Measurements from ENCODE around the gene STAT5B.

The STAT5B gene

DNA sequence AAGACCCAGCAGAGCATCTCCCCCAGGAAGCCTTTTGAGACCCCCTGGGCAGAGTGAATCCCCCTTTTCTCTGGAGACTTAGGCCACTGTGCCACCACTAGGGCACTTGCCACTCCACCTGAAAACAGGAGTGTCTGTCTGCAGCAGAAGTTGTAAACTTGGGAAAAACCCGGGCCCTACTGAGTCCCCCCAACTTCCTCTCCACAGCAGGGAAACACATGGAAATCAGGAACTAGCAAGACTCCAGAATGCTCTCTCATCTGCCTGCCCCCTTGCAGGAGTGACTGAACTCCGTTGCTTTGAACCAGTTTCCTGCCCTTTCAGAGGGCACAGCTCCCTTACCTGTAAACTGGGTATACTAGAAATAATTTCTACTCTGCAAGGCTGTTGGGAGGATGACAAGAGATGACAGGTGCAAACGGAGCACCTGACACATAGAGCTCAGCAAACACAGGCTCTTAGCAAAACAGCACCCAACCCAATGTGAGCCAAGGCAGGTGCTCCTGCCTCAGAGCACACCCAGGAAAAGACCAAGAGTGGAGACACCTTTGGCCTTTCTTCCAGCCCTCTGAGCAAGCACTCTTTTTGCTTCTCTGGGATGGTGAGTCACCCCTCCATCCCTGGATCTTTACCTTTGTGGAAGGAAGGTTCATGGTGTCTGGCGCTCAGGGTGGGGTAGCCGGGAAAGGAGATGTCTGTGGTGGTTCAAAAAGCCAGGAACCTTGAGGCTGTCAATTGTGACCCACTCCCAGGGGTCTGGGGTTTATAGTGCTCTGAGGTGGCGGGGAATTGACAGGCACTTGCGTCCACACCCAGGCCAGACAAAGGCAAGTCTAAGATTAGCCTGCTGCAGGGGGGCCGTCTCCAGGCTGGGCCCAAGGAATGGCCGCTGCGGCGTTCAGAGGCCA lies 91.2 kb downstream of the STAT5B start, which contains the start of gene HCRT:
Gene HCRT, minus strand, starts transcription at position 740 of the 908 bp plus-strand sequence. Its CDS starts 87 bp downstream, at position 653.
- Histone ChIP-seq H4K20me1 (ENCODE audit: insufficient read depth, low read length) (no peaks in the 10 kb centered on the region), H3K9me2 (replicated peaks; ENCODE audit: insufficient read depth, low read length) (no peaks in the 10 kb centered on the region), H3K9me3 (replicated peaks; ENCODE audit: insufficient read depth, low read length) (no peaks in the 10 kb centered on the region), H3K4me2 (ENCODE audit: low read depth, low read length) (peak within 1 kb of the TSS; percentile 51), H3K4me3 (ENCODE audit: low read length) (peak within 1 kb of the TSS; percentile 31; the same call in 1 of the 2 replicates), H3K27ac (ENCODE audit: low read length) (peak within 1 kb of the TSS; percentile 76; the same call in 1 of the 2 replicates), H3K9ac (ENCODE audit: low read length) (peak within 1 kb of the TSS; percentile 31; the same call in 1 of the 2 replicates), H2AFZ (ENCODE audit: low read length) (peak within 1 kb of the TSS; percentile 87), H3K36me3 (replicated peaks; ENCODE audit: insufficient read depth, low read length) (no peaks in the 10 kb centered on the region), H3K79me2 (ENCODE audit: low read length) (no peaks in the 10 kb centered on the region), H3K27me3 (replicated peaks; ENCODE audit: insufficient read depth, low read length) (no peaks in the 10 kb centered on the region), H3K4me1 (ENCODE audit: low read length) (peaks cover 35% of the 10 kb centered on the region), H3F3A (ENCODE audit: insufficient read depth, low read length) (peaks cover 27% of the 10 kb centered on the region)
- peak; percentile 36 for DNase-seq
- TF ChIP-seq, protein P1, sequence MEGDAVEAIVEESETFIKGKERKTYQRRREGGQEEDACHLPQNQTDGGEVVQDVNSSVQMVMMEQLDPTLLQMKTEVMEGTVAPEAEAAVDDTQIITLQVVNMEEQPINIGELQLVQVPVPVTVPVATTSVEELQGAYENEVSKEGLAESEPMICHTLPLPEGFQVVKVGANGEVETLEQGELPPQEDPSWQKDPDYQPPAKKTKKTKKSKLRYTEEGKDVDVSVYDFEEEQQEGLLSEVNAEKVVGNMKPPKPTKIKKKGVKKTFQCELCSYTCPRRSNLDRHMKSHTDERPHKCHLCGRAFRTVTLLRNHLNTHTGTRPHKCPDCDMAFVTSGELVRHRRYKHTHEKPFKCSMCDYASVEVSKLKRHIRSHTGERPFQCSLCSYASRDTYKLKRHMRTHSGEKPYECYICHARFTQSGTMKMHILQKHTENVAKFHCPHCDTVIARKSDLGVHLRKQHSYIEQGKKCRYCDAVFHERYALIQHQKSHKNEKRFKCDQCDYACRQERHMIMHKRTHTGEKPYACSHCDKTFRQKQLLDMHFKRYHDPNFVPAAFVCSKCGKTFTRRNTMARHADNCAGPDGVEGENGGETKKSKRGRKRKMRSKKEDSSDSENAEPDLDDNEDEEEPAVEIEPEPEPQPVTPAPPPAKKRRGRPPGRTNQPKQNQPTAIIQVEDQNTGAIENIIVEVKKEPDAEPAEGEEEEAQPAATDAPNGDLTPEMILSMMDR (IDR thresholded peaks at IDR 0.05; ENCODE audit: low read length), result no peak
- TF ChIP-seq EZH2phosphoT487 (IDR thresholded peaks at IDR 0.05; ENCODE audit: low read length) (no peak), EZH2 (optimal IDR thresholded peaks at IDR 0.05; ENCODE audit: low read depth, low read length) (no peak)

DNA sequence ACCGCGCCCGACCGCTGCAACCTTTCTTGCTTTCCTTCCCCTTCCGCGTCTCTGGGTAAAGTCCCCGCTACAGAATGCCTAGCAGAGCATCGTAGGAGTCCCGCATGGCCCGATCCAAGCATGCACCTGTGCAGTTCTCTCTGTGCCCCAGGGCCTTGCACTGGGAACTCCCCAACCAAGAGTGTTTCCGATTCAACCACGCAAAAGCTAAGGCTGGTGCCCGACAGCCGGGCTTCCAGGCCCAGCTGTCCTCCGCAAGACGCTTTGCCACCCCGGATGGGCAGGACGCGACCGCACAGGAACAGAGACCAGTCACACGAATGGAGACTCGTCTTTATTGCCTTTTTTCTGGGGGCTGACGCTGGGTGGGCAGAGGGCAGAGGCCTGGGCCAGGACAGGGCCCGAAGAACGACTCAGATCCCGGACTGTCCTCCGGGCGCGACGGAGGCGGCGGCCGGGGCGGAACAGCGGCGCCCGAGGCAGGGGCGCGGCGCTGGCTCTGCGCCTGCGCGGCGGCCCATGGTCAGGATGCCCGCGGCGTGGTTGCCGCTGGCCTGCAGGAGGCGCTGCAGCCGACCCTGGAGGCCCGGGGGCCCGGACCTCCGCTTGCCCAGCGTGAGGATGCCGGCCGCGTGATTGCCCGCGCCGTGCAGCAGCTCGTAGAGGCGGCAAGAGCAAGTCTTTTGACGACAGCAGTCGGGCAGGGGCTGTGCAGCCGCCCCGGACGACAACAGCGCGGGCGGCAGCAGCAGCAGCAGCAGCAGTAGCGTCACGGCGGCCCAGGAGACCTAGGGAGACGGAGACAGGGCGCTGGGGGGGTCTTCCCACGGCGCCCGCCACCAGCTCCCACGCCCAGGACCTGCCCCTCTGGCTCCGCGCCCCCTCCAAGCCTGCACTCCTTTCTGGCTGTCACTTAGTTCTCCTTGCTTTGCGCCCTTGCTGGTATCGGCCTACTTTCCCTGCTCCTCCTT lies 92.2 kb downstream of the STAT5B start:
- peak overlapping the region; percentile 51 for H3K9ac ChIP-seq (ENCODE audit: low read length)
- no peaks in the 10 kb centered on the region for H3K27me3 ChIP-seq (replicated peaks; ENCODE audit: insufficient read depth, low read length)
- DNase-seq, result peak; percentile 89

More for the DNA sequence above, 92.2 kb downstream of the STAT5B start:
- Histone ChIP-seq H3K9me3 (replicated peaks; ENCODE audit: insufficient read depth, low read length) (no peaks in the 10 kb centered on the region), H3K4me1 (ENCODE audit: low read length) (peaks cover 38% of the 10 kb centered on the region), H3K27ac (ENCODE audit: low read length) (peak overlapping the region; percentile 76), H3K4me2 (ENCODE audit: low read depth, low read length) (peak overlapping the region; percentile 51), H3K9me2 (replicated peaks; ENCODE audit: insufficient read depth, low read length) (no peaks in the 10 kb centered on the region), H4K20me1 (ENCODE audit: insufficient read depth, low read length) (no peaks in the 10 kb centered on the region), H3K79me2 (ENCODE audit: low read length) (no peaks in the 10 kb centered on the region), H3K36me3 (replicated peaks; ENCODE audit: insufficient read depth, low read length) (no peaks in the 10 kb centered on the region), H3F3A (ENCODE audit: insufficient read depth, low read length) (peaks cover 36% of the 10 kb centered on the region), H2AFZ (ENCODE audit: low read length) (peak overlapping the region; percentile 87), H3K4me3 (ENCODE audit: low read length) (peak overlapping the region; percentile 58)
- TF ChIP-seq EZH2phosphoT487 (IDR thresholded peaks at IDR 0.05; ENCODE audit: low read length), result no peak
- no peak for TF ChIP-seq EZH2 (optimal IDR thresholded peaks at IDR 0.05; ENCODE audit: low read depth, low read length)
- TF ChIP-seq, protein P1 (IDR thresholded peaks at IDR 0.05; ENCODE audit: low read length), result peak; percentile 66

Data from MM.1S (cell line).